GM12892 (cell line): ENCODE results near the gene CPPED1.

Experiments used
- POLR2A ChIP-seq: IDR thresholded peaks from 2 replicates; pipeline ENCODE4 v1.6.1; 2011; ENCODE audit warnings: low read depth, low read length, control low read depth
- POLR2AphosphoS5 ChIP-seq: IDR thresholded peaks from 2 replicates; pipeline ENCODE4 v1.6.1; 2011; ENCODE audit warnings: low read depth, low read length, control low read depth
- TAF1 ChIP-seq: IDR thresholded peaks from 2 replicates; pipeline ENCODE4 v1.6.1; 2011; ENCODE audit warnings: low read depth, mild to moderate bottlenecking, control low read depth, low read length, borderline replicate concordance

- TF ChIP-seq POLR2AphosphoS5 (no peak), POLR2A (no peak), TAF1 (no peak)
Measured at GRCh38 chr16:12655537-12655936, 148.2 kb downstream of the CPPED1 start.
